Measurements from ENCODE around the gene TWIST1.

Gene TWIST1

DNA sequence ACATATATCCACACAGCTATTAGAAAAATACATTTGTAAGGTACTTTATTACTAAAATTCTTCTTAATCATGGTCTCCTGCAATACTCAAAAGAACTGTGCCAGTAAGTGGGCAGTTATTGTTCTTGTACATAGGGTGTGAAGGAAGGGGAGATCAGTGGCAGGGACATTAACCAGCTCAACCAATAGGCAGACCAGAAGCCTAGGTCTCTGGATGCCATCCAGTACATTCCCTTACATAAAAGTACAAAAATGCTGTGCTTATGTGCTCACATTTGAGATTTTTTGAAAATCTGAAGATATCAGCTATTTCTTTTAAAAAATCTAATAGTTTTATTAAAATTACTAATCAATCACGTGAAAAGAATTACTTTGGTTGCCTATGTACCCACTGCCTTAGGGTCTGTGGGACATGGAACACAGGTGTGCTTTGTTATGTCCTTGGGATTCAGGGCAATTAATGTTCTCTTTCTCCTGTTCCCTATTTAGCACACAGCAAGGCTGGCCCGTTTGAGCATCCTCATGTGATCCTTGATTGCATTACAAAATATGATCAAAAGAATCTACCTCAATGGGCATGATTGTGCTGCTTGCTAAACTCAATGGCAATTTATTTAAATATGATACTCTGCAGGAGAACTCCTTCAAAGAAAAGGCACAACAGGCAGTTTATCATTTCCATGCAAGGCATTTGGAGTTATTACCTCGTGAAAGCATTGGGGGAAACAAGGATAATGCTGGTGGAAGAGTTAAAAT, 22.7 kb downstream of the TWIST1 start:
- no peak for DNase-seq (ENCODE audit: low spot score)

DNA sequence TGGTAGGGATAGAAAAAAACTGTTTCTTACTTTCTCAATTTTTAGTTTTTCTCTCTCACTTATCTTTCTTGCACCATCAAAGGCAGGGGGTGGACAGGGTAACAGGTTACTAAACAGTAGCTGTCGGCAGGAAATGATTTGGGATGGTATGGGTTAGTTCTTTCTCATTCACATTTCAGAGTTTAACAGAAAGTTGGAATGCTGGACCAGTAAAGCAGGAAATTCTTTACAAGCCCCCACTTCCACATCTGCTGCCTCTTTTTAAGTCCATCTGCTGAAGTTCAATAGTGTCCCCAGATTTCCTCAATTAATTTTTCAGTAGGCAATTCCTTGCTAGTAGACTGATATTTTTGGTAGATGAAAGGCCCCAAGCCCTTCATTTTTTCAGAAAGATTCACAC, 23.3 kb downstream of the TWIST1 start:
- DNase-seq (ENCODE audit: low spot score): no peak

DNA sequence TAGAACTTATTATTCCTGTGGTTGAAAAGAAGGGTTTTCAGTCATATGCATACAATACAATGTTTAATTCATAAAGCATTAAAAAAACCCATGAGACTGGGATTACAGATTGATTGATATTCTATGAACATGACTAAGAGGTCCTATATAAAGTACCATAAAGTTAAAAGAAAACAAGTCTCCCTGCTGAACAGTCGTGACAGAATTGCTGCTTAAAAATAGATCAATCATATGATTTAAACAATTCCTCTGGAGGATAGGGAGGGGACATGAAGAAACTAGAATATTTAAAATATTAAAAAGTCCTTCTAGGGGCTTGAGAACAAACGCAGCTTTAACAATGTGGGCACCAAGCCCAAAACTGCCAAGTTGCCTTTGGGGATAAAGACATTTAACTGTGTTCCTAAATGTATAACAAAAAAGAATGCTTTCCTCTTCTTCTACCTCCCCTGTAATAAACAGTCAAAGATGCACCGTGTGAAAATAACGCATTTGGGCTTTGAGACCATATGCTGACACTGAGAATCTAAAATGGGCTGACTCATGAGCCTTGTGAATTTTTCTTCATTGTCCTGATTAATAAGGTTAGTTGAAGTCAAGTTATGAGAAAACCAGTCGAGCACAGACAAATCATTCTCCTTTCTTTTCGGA, 25.8 kb downstream of the TWIST1 start:
- DNase-seq (ENCODE audit: low spot score): no peak

DNA sequence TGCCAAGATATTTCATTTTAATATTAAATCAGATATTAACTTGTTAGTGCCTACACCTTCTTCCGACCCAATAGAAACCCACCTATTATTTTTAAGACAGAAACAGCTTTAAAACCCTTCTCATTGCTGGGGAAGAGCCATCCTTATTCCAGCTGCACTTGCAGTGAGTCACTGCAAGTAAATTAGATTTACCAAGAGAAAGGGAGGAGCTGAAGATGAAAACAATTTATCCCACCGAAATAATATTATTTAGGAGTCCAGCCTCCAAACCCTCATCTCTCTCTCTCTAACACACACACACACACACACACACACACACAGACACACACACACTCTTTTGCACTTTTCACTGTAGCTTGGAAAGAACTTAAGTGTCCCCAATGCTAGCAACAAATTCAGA, 26.9 kb downstream of the TWIST1 start:
- no peak for DNase-seq (ENCODE audit: low spot score)

DNA sequence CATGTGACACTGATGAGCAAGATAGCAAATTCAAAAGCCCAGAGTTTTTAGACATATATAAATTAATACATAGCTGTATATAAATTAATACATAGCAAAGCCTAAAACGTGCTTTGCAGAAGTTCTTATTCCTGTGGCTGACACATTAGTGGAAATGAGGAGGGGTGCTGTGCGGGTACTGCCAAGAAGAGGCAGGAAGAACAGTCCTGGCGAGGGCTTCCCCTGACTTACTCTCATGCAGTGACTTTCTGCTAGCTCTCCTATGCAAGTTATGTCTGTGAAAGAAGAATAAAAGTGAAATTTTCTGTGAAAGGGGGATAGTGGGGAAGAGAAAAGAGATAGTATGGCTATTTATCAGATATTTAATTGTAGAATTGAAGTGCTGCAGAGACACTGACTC, 27.6 kb downstream of the TWIST1 start:
- DNase-seq (ENCODE audit: low spot score): no peak

DNA sequence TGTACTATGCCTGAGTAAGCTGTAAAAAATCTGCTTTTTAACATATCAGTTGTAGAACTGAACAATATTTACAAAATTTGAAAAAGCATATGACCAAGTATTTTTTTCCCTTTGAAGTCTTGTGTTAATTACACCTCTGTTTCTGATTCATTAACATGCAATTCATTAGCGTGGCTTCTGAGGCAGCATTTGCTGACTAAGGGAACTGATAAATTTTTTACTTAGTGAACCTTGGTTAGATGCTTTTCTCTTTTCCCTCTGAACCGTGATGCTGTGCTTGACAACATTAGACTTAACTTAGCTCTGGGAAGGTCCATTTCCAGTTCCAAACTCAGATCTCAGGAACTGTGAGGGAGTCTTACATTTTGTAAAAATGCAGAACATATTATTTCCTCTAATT, 28.1 kb downstream of the TWIST1 start:
- DNase-seq (ENCODE audit: low spot score): no peak

DNA sequence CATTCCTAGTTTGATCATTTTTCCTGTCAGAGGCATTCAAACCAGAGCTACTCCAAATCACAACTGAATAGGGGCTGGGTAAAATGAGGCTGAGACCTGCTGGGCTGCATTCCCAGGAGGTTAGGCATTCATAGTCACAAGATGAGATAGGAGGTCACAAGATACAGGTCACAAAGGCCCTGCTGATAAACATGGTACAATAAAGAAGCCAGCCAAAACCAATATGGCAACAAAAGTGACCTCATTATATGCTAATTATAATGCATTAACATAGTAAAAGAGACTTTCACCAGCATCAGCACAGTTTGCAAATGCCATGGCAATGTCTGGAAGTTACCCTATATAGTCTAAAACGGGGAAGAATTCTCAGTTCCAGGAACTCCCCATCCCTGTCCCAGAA, 37.3 kb downstream of the TWIST1 start:
- peak; percentile 9 for DNase-seq (ENCODE audit: low spot score)

DNA sequence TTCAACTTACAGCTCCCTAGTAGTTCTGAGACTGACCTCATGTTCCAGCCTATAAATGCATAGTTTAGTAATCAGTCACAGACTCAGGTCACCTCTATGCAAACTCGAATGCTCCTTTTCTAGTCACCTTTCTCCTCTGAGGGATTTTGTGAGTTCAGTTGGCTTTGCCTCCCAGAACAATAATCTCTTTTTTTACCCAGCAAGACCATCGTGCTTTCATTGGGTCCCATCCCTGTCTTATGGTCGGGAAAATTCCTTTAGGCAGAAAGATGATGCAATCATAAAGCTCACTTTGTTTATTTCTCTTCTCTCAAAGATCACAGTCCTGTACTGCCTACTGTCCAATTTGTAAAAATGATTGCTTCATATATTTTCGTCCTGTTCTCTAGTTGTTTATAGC, 38.4 kb downstream of the TWIST1 start:
- peak; percentile 57 for DNase-seq (ENCODE audit: low spot score)

DNA sequence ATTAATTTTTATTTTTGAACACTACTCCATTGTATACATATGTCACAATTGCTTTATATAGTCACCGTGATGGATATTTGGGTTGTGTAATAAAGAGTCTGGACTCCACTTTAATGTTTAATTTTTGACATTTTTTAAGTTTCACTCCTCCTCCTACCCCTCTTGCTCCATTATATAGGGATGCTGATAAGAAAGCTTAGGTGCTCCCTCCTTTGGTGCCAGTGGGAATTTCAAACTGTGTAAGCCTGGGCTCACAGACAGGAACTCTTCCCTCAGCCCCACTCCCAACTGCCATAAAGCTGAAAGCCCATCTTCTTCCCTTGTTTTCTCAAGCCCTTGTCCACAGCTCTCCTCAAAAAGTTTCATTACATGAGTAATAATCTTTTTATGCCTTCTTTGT, 47.6 kb downstream of the TWIST1 start:
- DNase-seq (ENCODE audit: low spot score): no peak

DNA sequence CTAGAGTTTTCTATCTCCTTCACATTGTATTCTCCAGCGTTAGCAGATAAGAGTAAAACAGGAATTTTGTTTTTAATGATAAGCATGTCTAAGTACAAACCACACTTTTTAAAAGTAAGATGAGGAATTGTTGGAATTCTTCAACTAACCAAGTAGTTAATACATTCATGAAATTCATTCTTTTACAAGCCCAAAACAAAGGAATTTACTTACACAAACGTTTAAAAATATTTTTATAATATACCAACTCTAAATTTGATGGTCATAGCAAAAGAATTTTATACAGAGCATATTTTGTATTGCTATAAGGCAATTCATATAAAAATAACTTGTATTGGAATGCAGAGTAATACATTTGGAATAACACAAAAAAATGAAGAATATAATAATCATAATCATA, 51.3 kb downstream of the TWIST1 start:
- DNase-seq (ENCODE audit: low spot score): no peak
